Measurements from ENCODE around the gene AFAP1L2. TPM values are rescaled to one million over a fixed set of nuclear protein-coding genes. Genes with fewer than 3 reads are reported as not detected.

The AFAP1L2 gene
- total RNA-seq, 6 experiments from 2014 or later, result 0.50 to 2.2 (median 1.1) TPM

- DNase-seq, result no peak
These were observed 83.8 kb downstream of the AFAP1L2 start for GRCh38 chr10:114320249-114321116.

DNA sequence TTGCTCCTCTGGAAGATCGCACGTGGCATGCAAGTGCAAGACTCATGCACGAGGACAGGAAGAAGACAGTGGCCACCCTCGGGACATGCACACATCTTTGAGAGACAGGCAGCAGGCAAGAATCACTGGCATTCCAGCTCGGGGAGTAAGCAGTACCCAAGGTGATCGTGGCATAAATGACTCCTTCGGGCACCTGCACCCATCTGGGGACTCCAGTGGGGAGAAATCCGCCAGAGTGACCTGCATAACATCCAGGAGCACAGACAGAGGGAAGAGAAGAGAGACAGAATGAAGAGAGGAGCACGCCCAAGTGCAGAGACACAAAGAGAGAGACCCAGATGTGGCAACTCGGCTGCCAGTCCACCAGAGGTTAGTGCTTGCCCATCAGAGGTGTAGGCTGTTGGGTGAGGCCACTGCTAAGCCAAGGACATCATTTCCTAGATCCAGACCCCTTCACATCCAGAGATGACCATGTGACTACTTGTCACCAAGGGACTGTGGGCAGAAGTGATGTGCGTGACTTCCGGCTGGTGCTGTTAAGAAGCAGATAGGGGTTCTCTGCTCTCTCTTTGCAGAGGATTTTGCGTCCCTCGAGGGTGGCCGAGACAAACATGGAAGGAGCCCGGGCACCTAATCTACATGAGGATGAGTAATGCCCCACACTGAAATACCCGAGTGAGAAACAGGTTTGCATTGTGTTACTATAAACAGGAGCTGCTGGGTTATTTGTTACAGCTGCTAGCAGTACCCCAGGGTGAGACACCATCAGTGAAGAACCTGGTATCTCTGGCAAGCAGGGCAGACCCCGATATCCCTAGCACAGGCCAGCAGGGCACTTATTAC, 84.7 kb downstream of the AFAP1L2 start:
- H3K4me1 ChIP-seq, result no peaks in the 10 kb centered on the region
- no peaks in the 10 kb centered on the region for H3K9me3 ChIP-seq
- H3K36me3 ChIP-seq, result no peaks in the 10 kb centered on the region
- no peak overlapping the region for H3K4me3 ChIP-seq
- DNase-seq, result no peak
- no peak for ATAC-seq
- H3K27ac ChIP-seq, result no peak overlapping the region
- WGBS (ENCODE audit: insufficient coverage, low coverage, low lambda C conversion rate, missing lambda C conversion rate), result 70% methylated on average over 8 of the region's 18 CpGs
- TF ChIP-seq POLR2A (IDR thresholded peaks at IDR 0.05), result no peak
- TF ChIP-seq CTCF (IDR thresholded peaks at IDR 0.05), result no peak
- intact Hi-C loops (cut with DNase I), result no loop called here
- H3K27me3 ChIP-seq, result no peaks in the 10 kb centered on the region

More at GRCh38 chr10:114320249-114321116, 83.8 kb downstream of the AFAP1L2 start:
- Histone ChIP-seq H3K9me3 (no peaks in the 10 kb centered on the region), H3K36me3 (no peaks in the 10 kb centered on the region), H3K27me3 (no peaks in the 10 kb centered on the region), H3K27ac (no peak overlapping the region), H3K4me1 (no peaks in the 10 kb centered on the region), H3K4me3 (no peak overlapping the region)
- intact Hi-C loops (cut with DNase I), result no loop called here
- 78% methylated on average over 6 of the region's 23 CpGs for WGBS (ENCODE audit: insufficient coverage, low coverage, low lambda C conversion rate, missing lambda C conversion rate)
- peak in 1 of 4 donors; percentile 28 for ATAC-seq
- TF ChIP-seq CTCF (IDR thresholded peaks at IDR 0.05), result no peak
- no peak for TF ChIP-seq POLR2A (IDR thresholded peaks at IDR 0.05)

DNA sequence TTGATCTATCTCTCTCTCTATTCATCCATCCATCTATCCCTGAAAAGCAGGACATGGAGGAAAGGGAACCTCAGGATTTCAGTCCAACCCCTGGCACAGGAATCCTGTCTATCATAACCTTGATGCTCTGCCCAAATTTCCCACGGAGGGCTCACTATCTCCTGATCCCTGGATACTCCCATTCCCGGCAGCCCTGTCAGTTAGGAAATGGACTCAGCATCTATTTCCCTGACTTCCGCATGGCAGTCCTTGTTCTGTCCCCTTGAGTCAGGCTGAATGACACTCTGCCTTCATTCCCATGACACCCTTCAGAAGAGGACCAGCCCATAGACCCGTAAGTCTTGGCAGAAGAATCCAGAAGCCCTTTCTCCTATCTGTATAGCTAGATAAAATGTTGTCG, 87.6 kb downstream of the AFAP1L2 start:
- ATAC-seq (no peak), DNase-seq (no peak)
- TF ChIP-seq CTCF (IDR thresholded peaks at IDR 0.05), result no peak
- no peak for TF ChIP-seq POLR2A (IDR thresholded peaks at IDR 0.05)
- intact Hi-C loops (cut with DNase I), result no loop called here
- 58% methylated on average over 5 of the region's 5 CpGs for WGBS (ENCODE audit: insufficient coverage, low coverage, low lambda C conversion rate, missing lambda C conversion rate)
- Histone ChIP-seq H3K27me3 (no peaks in the 10 kb centered on the region), H3K4me3 (no peak overlapping the region), H3K27ac (no peak overlapping the region), H3K9me3 (no peaks in the 10 kb centered on the region), H3K4me1 (no peaks in the 10 kb centered on the region), H3K36me3 (no peaks in the 10 kb centered on the region)

GRCh38 chr10:114315566-114316420, 88.5 kb downstream of the AFAP1L2 start:
- TF ChIP-seq CTCF (IDR thresholded peaks at IDR 0.05) (no peak), POLR2A (IDR thresholded peaks at IDR 0.05) (no peak)
- no peak overlapping the region for H3K27ac ChIP-seq
- ATAC-seq, result no peak
- DNase-seq, result peak in 1 of 3 donors; percentile 34
- intact Hi-C loops (cut with DNase I), result no loop called here
- H3K36me3 ChIP-seq, result no peaks in the 10 kb centered on the region
- WGBS (ENCODE audit: insufficient coverage, low coverage, low lambda C conversion rate, missing lambda C conversion rate), result 60% methylated on average over 1 of the region's 22 CpGs
- no peak overlapping the region for H3K4me3 ChIP-seq
- no peaks in the 10 kb centered on the region for H3K4me1 ChIP-seq
- H3K27me3 ChIP-seq, result no peaks in the 10 kb centered on the region
- no peaks in the 10 kb centered on the region for H3K9me3 ChIP-seq

All from right lobe of liver (tissue), 6 donors.